ENCODE measurements around the gene ALDH1B1. TPM values are rescaled to one million over a fixed set of nuclear protein-coding genes. Genes with fewer than 3 reads are reported as not detected.

ALDH1B1 gene
- total and polyA plus RNA-seq, 10 of the 15 experiments (the other 5 are each of a cell fraction or from before 2014, with no cell fraction given): 8.6 to 38.5 (median 30.9) TPM

DNA sequence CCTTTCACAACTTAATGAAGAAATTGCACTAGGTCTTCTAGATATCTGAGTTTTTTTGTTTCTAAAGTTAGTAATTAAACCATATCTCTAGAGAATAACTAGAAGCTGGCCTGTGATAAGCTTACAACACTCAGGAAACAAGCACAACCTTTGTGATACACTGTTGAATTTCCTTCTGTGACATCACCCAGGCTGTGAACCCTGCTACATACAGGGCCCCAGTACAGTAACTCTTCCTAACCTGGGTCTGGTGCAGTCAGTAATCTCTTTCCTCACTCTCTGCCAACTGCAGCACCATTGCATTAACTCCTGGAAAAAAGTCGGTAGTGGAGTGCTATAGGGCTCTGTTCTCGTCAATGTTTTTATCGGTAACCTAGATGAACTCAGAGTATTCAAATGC is 42.4 kb downstream of the ALDH1B1 start:
- Histone ChIP-seq H3K79me2 (ENCODE audit: control insufficient read depth, insufficient read depth, low read length) (no peaks in the 10 kb centered on the region), H2AFZ (ENCODE audit: control insufficient read depth, low read depth, low read length) (no peak overlapping the region), H3K9me3 (replicated peaks; ENCODE audit: control insufficient read depth, insufficient read depth, low read length) (no peaks in the 10 kb centered on the region), H3K36me3 (ENCODE audit: control insufficient read depth in 2 of 2, insufficient read depth in 2 of 2, low read length in 1 of 2) (no peaks in the 10 kb centered on the region), H3K4me1 (ENCODE audit: control insufficient read depth, insufficient read depth, low read length) (no peaks in the 10 kb centered on the region), H3K9ac (ENCODE audit: control insufficient read depth, insufficient read depth, low read length) (no peak overlapping the region), H3K27me3 (replicated peaks in 1 of 2; ENCODE audit: control insufficient read depth in 2 of 2, insufficient read depth in 2 of 2, low read length in 1 of 2) (no peaks in the 10 kb centered on the region; a peak in 1 of 4 replicates), H3K27ac (ENCODE audit: control insufficient read depth, insufficient read depth) (no peak overlapping the region), H3K4me2 (ENCODE audit: control insufficient read depth, insufficient read depth) (no peak overlapping the region), H3K4me3 (no peak overlapping the region), H4K20me1 (ENCODE audit: control insufficient read depth, insufficient read depth) (no peaks in the 10 kb centered on the region)
- no peak for ATAC-seq
- no TSS peak for BruUV-seq (replicated peaks)
- ChIA-PET RAD21 (ENCODE audit: unreplicated experiment) (no interaction called here), POLR2A (interaction anchor here (0.6 kb wide), 2 partner anchors 17 to 175 kb away, joined by 3 to 6 read pairs; no protein-coding TSS in a partner anchor), CTCF (interaction anchor here (0.6 to 7.2 kb wide), 8 partner anchors 9 to 1272 kb away, joined by 3 to 66 read pairs (median 3); no protein-coding TSS in a partner anchor), SMC1A (ENCODE audit: uncharacterized antibody, unreplicated experiment) (interaction anchor here (0.9 to 4.1 kb wide), 6 partner anchors 9 to 51 kb away, joined by 3 to 16 read pairs (median 4); no protein-coding TSS in a partner anchor)
- no peak for FAIRE-seq
- WGBS (ENCODE audit: insufficient coverage, insufficient replicate concordance, low lambda C conversion rate, missing lambda C conversion rate): 83% methylated on average over 3 of the region's 3 CpGs
- intact Hi-C loops (cut with micrococcal nuclease; ENCODE audit: unreplicated experiment) (loop anchor here (5.0 kb wide), 1 partner anchor 237 kb away; no protein-coding TSS in a partner anchor), in situ Hi-C loops (cut with MboI) (no loop called here)
- no peak for DNase-seq (ENCODE audit: low read depth, low spot score)
- TF ChIP-seq PAX5 (IDR thresholded peaks at IDR 0.05; ENCODE audit: borderline replicate concordance, low read depth, low read length): no peak
- no peak for TF ChIP-seq DPF2 (IDR thresholded peaks at IDR 0.05)
- no peak for TF ChIP-seq SREBF1 (IDR thresholded peaks at IDR 0.05; ENCODE audit: low read length)
- TF ChIP-seq, protein P1, sequence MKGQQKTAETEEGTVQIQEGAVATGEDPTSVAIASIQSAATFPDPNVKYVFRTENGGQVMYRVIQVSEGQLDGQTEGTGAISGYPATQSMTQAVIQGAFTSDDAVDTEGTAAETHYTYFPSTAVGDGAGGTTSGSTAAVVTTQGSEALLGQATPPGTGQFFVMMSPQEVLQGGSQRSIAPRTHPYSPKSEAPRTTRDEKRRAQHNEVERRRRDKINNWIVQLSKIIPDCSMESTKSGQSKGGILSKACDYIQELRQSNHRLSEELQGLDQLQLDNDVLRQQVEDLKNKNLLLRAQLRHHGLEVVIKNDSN (IDR thresholded peaks at IDR 0.05; ENCODE audit: borderline replicate concordance, extremely low read length, insufficient read depth, low read depth, low read length): no peak
- no peak for TF ChIP-seq KLF5 (IDR thresholded peaks at IDR 0.05; ENCODE audit: partially characterized antibody)
- TF ChIP-seq TAF1 (IDR thresholded peaks at IDR 0.05; ENCODE audit: borderline replicate concordance, low read depth, low read length): no peak
- TF ChIP-seq, protein P2, sequence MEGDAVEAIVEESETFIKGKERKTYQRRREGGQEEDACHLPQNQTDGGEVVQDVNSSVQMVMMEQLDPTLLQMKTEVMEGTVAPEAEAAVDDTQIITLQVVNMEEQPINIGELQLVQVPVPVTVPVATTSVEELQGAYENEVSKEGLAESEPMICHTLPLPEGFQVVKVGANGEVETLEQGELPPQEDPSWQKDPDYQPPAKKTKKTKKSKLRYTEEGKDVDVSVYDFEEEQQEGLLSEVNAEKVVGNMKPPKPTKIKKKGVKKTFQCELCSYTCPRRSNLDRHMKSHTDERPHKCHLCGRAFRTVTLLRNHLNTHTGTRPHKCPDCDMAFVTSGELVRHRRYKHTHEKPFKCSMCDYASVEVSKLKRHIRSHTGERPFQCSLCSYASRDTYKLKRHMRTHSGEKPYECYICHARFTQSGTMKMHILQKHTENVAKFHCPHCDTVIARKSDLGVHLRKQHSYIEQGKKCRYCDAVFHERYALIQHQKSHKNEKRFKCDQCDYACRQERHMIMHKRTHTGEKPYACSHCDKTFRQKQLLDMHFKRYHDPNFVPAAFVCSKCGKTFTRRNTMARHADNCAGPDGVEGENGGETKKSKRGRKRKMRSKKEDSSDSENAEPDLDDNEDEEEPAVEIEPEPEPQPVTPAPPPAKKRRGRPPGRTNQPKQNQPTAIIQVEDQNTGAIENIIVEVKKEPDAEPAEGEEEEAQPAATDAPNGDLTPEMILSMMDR (IDR thresholded peaks at IDR 0.05 in 2 of 3, conservative IDR thresholded peaks at IDR 0.05 in 1 of 3; ENCODE audit: control insufficient read depth in 2 of 3, extremely low read depth in 1 of 3, insufficient read depth in 1 of 3, low read depth in 3 of 3, low read length in 3 of 3): no peak
- TF ChIP-seq HDAC2 (IDR thresholded peaks at IDR 0.05): no peak
- TF ChIP-seq ASH2L (IDR thresholded peaks at IDR 0.05; ENCODE audit: borderline replicate concordance, low read depth): no peak
- TF ChIP-seq SP1 (IDR thresholded peaks at IDR 0.05; ENCODE audit: low read depth, low read length): no peak
- no peak for TF ChIP-seq RCOR1 (conservative IDR thresholded peaks at IDR 0.05; ENCODE audit: low read depth, low read length)
- no peak for TF ChIP-seq CBX3 (IDR thresholded peaks at IDR 0.05; ENCODE audit: borderline replicate concordance, low read depth)
- TF ChIP-seq, protein P3, sequence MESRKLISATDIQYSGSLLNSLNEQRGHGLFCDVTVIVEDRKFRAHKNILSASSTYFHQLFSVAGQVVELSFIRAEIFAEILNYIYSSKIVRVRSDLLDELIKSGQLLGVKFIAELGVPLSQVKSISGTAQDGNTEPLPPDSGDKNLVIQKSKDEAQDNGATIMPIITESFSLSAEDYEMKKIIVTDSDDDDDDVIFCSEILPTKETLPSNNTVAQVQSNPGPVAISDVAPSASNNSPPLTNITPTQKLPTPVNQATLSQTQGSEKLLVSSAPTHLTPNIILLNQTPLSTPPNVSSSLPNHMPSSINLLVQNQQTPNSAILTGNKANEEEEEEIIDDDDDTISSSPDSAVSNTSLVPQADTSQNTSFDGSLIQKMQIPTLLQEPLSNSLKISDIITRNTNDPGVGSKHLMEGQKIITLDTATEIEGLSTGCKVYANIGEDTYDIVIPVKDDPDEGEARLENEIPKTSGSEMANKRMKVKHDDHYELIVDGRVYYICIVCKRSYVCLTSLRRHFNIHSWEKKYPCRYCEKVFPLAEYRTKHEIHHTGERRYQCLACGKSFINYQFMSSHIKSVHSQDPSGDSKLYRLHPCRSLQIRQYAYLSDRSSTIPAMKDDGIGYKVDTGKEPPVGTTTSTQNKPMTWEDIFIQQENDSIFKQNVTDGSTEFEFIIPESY (IDR thresholded peaks at IDR 0.05): no peak
- TF ChIP-seq KDM1A (IDR thresholded peaks at IDR 0.05; ENCODE audit: borderline replicate concordance): no peak
- TF ChIP-seq SRF (IDR thresholded peaks at IDR 0.05; ENCODE audit: low read depth in 2 of 2, low read length in 2 of 2): no peak
- no peak for TF ChIP-seq ETV6 (conservative IDR thresholded peaks at IDR 0.05 in 1 of 2, IDR thresholded peaks at IDR 0.05 in 1 of 2; ENCODE audit: borderline replicate concordance in 1 of 2, low read depth in 1 of 2)
- TF ChIP-seq GABPA (IDR thresholded peaks at IDR 0.05; ENCODE audit: low read depth): no peak
- TF ChIP-seq, protein P4, sequence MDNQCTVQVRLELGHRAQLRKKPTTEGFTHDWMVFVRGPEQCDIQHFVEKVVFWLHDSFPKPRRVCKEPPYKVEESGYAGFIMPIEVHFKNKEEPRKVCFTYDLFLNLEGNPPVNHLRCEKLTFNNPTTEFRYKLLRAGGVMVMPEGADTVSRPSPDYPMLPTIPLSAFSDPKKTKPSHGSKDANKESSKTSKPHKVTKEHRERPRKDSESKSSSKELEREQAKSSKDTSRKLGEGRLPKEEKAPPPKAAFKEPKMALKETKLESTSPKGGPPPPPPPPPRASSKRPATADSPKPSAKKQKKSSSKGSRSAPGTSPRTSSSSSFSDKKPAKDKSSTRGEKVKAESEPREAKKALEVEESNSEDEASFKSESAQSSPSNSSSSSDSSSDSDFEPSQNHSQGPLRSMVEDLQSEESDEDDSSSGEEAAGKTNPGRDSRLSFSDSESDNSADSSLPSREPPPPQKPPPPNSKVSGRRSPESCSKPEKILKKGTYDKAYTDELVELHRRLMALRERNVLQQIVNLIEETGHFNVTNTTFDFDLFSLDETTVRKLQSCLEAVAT (IDR thresholded peaks at IDR 0.05): no peak
